Sigmoid colon (tissue), 7 donors: ENCODE data around the gene DHRS7B. TPM values are rescaled to one million over a fixed set of nuclear protein-coding genes. Genes with fewer than 3 reads are reported as not detected.

ENCODE experiments used
- DNase-seq: peaks from one replicate; pipeline ENCODE4 v3.0.0-alpha.2; 2019
- H3K27ac ChIP-seq, 4 donors: fragments of 200-600 bp; sonication (generic); one replicate each; pipeline ENCODE4 v1.5.1; 2016 to 2019; ENCODE audit warnings: mild to moderate bottlenecking in 1 of 4
- H3K27me3 ChIP-seq, 3 donors: fragments of 200-600 bp; sonication (generic); one replicate each; pipeline ENCODE4 v1.5.1; 2019; ENCODE audit warnings: mild to moderate bottlenecking in 1 of 3
- H3K36me3 ChIP-seq, 4 donors: fragments of 200-600 bp; sonication (generic); one replicate each; pipeline ENCODE4 v1.5.1; 2016 to 2019
- H3K4me1 ChIP-seq, 4 donors: fragments of 200-600 bp; sonication (generic); one replicate each; pipeline ENCODE4 v1.5.1; 2017 to 2019
- H3K4me3 ChIP-seq, 4 donors: fragments of 200-600 bp; sonication (generic); one replicate each; pipeline ENCODE4 v1.5.1; 2017 to 2019; ENCODE audit warnings: mild to moderate bottlenecking in 2 of 4, moderate library complexity in 1 of 4
- H3K9me3 ChIP-seq, 4 donors: fragments of 200-600 bp in 3 of 4; sonication (generic) in 3 of 4; one replicate each; pipeline versions ENCODE4 v1.5.1 to v1.6.1; 2013 to 2019
- EP300 ChIP-seq, 4 donors: sonication (generic); formaldehyde crosslinking; IDR thresholded peaks; one replicate each; pipeline ENCODE4 v1.6.1; 2017; ENCODE audit warnings: antibody characterized with exemption in 4 of 4
- POLR2A ChIP-seq, 2 donors: fragments of 450-650 bp; IDR thresholded peaks; one replicate each; pipeline ENCODE4 v1.6.1; 2016; ENCODE audit warnings: antibody characterized with exemption in 2 of 2, mild to moderate bottlenecking in 2 of 2, moderate library complexity in 2 of 2
- POLR2AphosphoS5 ChIP-seq, 4 donors: sonication (generic); formaldehyde crosslinking; IDR thresholded peaks; one replicate each; pipeline ENCODE4 v1.6.1; 2017; ENCODE audit warnings: antibody characterized with exemption in 4 of 4
- WGBS, 2 donors: extraction: QIAGEN DNeasy Blood & Tissue Kit; methylation state at CpG; one replicate each; pipeline ENCODE4 v1.1.7; 2013; 5-methylcytosine and 5-hydroxymethylcytosine counted together
- intact Hi-C: fragments of 100-400 bp; cut with DNase I; formaldehyde crosslinking; loops from one replicate; pipeline ENCODE4 v1.15.1; 2023
- polyA plus RNA-seq, 3 donors: library from polyadenylated mRNA; stranded (reverse); fragments of 200-250 nt; gene quantifications; one replicate each; pipeline ENCODE4 v1.2.3, GENCODE V29; 2013
- total RNA-seq, 4 donors: library from RNA; depleted of rRNA; stranded (reverse); fragments of >200 nt; gene quantifications; one replicate each; pipeline ENCODE4 v1.1.0, GENCODE V29; 2016
- TF ChIP-seq, protein P1 (sequence below), 4 experiments: fragments of 450-650 bp in 3 of 4; fragments of 200-600 bp in 1 of 4; IDR thresholded peaks; one replicate each; pipeline ENCODE4 v1.5.1; 2016 to 2019; ENCODE audit warnings: antibody characterized with exemption in 4 of 4, mild to moderate bottlenecking in 3 of 4, moderate library complexity in 2 of 4
- donor health status: healthy with polysubstance abuse.
- donor health status: Bipolar disorder and iron deficiency.
- donor health status: healthy.

The DHRS7B gene
- total and polyA plus RNA-seq, 7 donors = 8.3 to 31.9 (median 23.2) TPM

DNA sequence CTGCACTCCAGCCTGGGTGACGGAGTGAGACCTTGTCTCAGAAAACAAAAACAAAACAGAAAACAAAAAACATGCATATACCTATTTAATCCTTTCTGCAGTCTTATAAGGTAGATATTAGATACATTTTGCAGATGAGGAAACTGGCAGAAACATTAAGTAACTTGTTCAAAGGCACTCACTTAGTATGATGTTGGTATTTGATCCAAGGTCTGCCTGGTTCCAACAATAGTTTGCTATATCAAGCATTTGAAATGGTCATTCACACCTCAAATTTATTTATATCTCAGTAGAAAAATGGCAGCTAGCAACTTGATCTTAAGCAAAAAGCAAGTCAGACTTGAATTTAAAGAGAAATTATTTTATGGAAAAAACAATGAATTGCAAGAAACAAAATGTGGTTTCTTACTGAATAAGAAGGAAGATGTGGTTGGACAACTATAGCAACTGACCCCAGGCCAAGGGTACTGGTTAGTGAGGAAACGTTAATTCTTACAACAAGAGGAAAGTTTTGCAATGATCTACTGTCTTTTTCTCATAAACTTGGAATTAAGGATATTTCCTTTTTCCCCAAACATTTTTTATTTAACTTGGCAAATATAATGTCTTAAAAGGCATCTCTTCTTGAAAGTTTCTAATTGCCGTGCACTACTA lies 19.7 kb downstream of the DHRS7B start:
- Histone ChIP-seq H3K9me3 (no peaks in the 10 kb centered on the region), H3K36me3 (peaks cover 0 to 4% (median 0%) of the 10 kb centered on the region in 4 donors), H3K4me3 (no peak overlapping the region), H3K4me1 (no peaks in the 10 kb centered on the region), H3K27me3 (no peaks in the 10 kb centered on the region), H3K27ac (no peak overlapping the region)
- TF ChIP-seq, protein P1, sequence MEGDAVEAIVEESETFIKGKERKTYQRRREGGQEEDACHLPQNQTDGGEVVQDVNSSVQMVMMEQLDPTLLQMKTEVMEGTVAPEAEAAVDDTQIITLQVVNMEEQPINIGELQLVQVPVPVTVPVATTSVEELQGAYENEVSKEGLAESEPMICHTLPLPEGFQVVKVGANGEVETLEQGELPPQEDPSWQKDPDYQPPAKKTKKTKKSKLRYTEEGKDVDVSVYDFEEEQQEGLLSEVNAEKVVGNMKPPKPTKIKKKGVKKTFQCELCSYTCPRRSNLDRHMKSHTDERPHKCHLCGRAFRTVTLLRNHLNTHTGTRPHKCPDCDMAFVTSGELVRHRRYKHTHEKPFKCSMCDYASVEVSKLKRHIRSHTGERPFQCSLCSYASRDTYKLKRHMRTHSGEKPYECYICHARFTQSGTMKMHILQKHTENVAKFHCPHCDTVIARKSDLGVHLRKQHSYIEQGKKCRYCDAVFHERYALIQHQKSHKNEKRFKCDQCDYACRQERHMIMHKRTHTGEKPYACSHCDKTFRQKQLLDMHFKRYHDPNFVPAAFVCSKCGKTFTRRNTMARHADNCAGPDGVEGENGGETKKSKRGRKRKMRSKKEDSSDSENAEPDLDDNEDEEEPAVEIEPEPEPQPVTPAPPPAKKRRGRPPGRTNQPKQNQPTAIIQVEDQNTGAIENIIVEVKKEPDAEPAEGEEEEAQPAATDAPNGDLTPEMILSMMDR (IDR thresholded peaks at IDR 0.05) = no peak
- no peak for TF ChIP-seq POLR2AphosphoS5 (IDR thresholded peaks at IDR 0.05)
- TF ChIP-seq POLR2A (IDR thresholded peaks at IDR 0.05) = no peak
- TF ChIP-seq EP300 (IDR thresholded peaks at IDR 0.05) = no peak
- WGBS, 2 donors = 86 to 94% methylated on average over 3 of the region's 3 CpGs
- DNase-seq = no peak
- intact Hi-C loops = no loop called here

DNA sequence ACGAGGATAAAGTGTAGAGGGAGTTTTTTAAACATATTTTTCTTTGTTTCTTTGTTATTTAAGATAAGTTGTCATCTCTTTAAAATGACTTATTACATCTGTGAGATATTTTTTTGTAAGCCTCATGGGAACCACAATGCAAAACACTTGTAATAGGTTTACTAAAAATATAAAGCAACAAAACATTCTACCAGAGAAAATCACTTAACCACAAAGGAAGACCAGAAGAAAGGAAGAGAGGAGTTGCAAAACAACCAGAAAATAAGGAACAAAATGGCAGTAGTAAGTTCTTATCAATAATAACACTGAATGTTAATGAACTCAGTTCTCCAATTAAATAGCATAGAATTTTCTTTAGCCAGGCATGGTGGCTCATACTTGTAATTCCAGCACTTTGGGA lies 22.9 kb downstream of the DHRS7B start:
- Histone ChIP-seq H3K9me3 (no peaks in the 10 kb centered on the region), H3K27me3 (no peaks in the 10 kb centered on the region), H3K4me3 (no peak overlapping the region), H3K27ac (no peak overlapping the region), H3K4me1 (no peaks in the 10 kb centered on the region), H3K36me3 (no peaks in the 10 kb centered on the region)
- WGBS, 2 donors = 88 to 90% methylated on average over 1 of the region's 1 CpG
- no peak for TF ChIP-seq EP300 (IDR thresholded peaks at IDR 0.05)
- TF ChIP-seq POLR2AphosphoS5 (IDR thresholded peaks at IDR 0.05) = no peak
- TF ChIP-seq, protein P1 (IDR thresholded peaks at IDR 0.05) = no peak
- no peak for TF ChIP-seq POLR2A (IDR thresholded peaks at IDR 0.05)
- no peak for DNase-seq
- intact Hi-C loops = no loop called here

DNA sequence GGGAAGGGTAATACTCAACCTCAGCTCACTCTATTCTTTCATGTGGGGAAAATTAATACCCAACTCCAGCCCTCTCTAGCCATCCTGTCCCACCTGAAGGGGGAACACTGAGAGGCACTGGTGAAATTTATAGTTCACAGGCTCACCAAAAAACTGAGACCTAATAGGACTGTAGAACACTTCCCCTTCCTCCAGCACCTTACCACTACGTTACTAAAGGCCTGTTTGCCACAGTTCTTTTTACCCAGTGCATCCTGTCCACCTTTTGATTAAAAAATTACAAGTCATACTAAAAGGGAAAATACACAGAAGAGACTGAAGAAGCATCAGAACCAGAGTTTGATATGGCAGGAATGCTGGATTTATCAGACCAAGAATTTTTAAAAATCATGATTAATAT lies 26.0 kb downstream of the DHRS7B start:
- 55 to 86% methylated on average over 1 of the region's 1 CpG for WGBS, 2 donors
- H3K36me3 ChIP-seq = no peaks in the 10 kb centered on the region
- intact Hi-C loops = no loop called here
- no peaks in the 10 kb centered on the region for H3K4me1 ChIP-seq
- no peak overlapping the region for H3K27ac ChIP-seq
- peaks cover 0 to 2% (median 0%) of the 10 kb centered on the region in 4 donors for H3K9me3 ChIP-seq
- TF ChIP-seq POLR2A (IDR thresholded peaks at IDR 0.05) (no peak), EP300 (IDR thresholded peaks at IDR 0.05) (no peak), POLR2AphosphoS5 (IDR thresholded peaks at IDR 0.05) (no peak)
- TF ChIP-seq, protein P1 (IDR thresholded peaks at IDR 0.05) = no peak
- DNase-seq = no peak
- H3K27me3 ChIP-seq = no peaks in the 10 kb centered on the region
- H3K4me3 ChIP-seq = no peak overlapping the region

DNA sequence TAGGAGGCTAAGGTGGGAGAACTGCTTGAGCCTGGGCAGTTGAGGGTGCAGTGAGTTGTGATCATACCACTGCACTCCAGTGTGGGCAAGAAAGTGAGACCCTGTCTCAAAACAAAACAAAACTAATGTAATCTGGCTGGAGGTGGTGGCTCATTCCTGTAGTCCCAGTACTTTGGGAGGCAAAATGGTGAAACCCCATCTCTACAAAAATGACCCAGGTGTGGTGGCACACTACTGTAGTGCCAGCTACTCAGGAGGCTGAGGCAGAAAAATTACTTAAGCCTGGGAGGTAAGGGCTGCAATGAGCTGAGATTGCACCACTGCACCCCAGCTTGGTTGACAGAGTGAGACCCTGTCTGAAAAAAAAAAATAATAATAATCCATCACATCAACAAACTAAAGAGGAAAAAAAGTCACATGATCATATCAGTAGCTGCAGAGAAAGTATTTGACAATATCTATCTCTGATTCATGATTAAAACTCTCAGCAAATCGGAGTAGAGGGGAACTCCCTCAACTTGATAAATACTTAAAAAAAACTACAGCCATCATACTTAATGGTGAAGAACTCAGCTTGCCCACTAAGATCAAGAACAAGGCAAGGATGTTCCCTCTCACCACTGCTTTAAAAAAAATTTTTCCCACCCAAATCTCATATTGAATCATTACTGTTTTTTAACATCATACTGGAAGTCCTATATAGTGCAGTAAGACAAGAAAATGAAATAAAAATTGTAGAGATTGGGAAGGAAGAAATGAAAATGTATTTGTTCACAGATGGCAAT lies 31.0 kb downstream of the DHRS7B start:
- Histone ChIP-seq H3K4me1 (peaks cover 0 to 17% (median 10%) of the 10 kb centered on the region in 4 donors), H3K36me3 (no peaks in the 10 kb centered on the region), H3K4me3 (no peak overlapping the region), H3K27me3 (no peaks in the 10 kb centered on the region), H3K27ac (no peak overlapping the region), H3K9me3 (peaks cover 0 to 2% (median 0%) of the 10 kb centered on the region in 4 donors)
- TF ChIP-seq POLR2AphosphoS5 (IDR thresholded peaks at IDR 0.05) (no peak), POLR2A (IDR thresholded peaks at IDR 0.05) (no peak), EP300 (IDR thresholded peaks at IDR 0.05) (no peak)
- TF ChIP-seq, protein P1 (IDR thresholded peaks at IDR 0.05) = no peak
- DNase-seq = no peak
- intact Hi-C loops = no loop called here
- WGBS, 2 donors = 85 to 91% methylated on average over 1 of the region's 1 CpG
